ENCODE results near the gene TRAF6. TPM values are rescaled to one million over a fixed set of nuclear protein-coding genes. Genes with fewer than 3 reads are reported as not detected.

Gene TRAF6
- total and polyA plus RNA-seq, 2 of the 13 experiments (the other 11 are each of a cell fraction or from before 2014, with no cell fraction given) = 3.3 to 5.9 TPM

- Histone ChIP-seq H3K9me3 (ENCODE audit: low read length) (no peaks in the 10 kb centered on the region), H2AFZ (ENCODE audit: low read length) (no peak overlapping the region), H3K4me3 (replicated peaks in 1 of 3; ENCODE audit: insufficient read depth in 1 of 3, low read depth in 2 of 3, low read length in 3 of 3) (no peak overlapping the region), H3K27me3 (ENCODE audit: control insufficient read depth in 1 of 2, insufficient read depth in 2 of 2, low read length in 2 of 2) (peaks cover 0 to 17% of the 10 kb centered on the region in 2 experiments; a peak in 2 of 5 replicates), H3K4me2 (ENCODE audit: low read depth, low read length) (no peak overlapping the region), H3K4me1 (ENCODE audit: insufficient read depth, low read length) (peaks cover 23% of the 10 kb centered on the region), H3K79me2 (ENCODE audit: insufficient read depth, low read length) (no peaks in the 10 kb centered on the region), H3K27ac (ENCODE audit: extremely low read length, insufficient read depth, low read length) (no peak overlapping the region), H3K36me3 (replicated peaks in 1 of 2; ENCODE audit: control insufficient read depth in 1 of 2, insufficient read depth in 2 of 2, low read length in 2 of 2) (no peaks in the 10 kb centered on the region), H4K20me1 (ENCODE audit: insufficient read depth, low read length) (no peaks in the 10 kb centered on the region), H3K9ac (ENCODE audit: insufficient read depth, low read depth, low read length) (no peak overlapping the region)
- intact Hi-C loops (cut with micrococcal nuclease; ENCODE audit: unreplicated experiment) = no loop called here
- no peak for ATAC-seq
- WGBS (ENCODE audit: low lambda C conversion rate) = 0% methylated on average over 1 of the region's 1 CpG
- no peak for FAIRE-seq
- DNase-seq (ENCODE audit: low spot score) = no peak
- no peak for TF ChIP-seq RARG (CRISPR knock-in tag; IDR thresholded peaks at IDR 0.05; ENCODE audit: low read depth)
- no peak for TF ChIP-seq NFKBIZ (CRISPR knock-in tag; IDR thresholded peaks at IDR 0.05)
- no peak for TF ChIP-seq ETV6 (CRISPR knock-in tag; conservative IDR thresholded peaks at IDR 0.05)
- TF ChIP-seq DZIP1 (CRISPR knock-in tag; IDR thresholded peaks at IDR 0.05) = no peak
- ChIA-PET POLR2A (no interaction called here), CTCF (ENCODE audit: low intra/inter-chr PET ratio, low total read pairs) (no interaction called here)
- BruUV-seq (replicated peaks) = no TSS peak
- in situ Hi-C loops (cut with HindIII; ENCODE audit: extremely low pct_ligation_motif_present, low pct_unique_long_range_greater_than_20kb) = no loop called here
Observed at GRCh38 chr11:36451681-36452080, 58.4 kb downstream of the TRAF6 start.

GRCh38 chr11:36451045-36451444 is 59.0 kb downstream of the TRAF6 start:
- H3K4me1 ChIP-seq (ENCODE audit: insufficient read depth, low read length) = peaks cover 23% of the 10 kb centered on the region
- no CpG with 5 or more reads among the region's 6 CpGs for WGBS (ENCODE audit: low lambda C conversion rate)
- DNase-seq (ENCODE audit: low spot score) = no peak
- in situ Hi-C loops (cut with HindIII; ENCODE audit: extremely low pct_ligation_motif_present, low pct_unique_long_range_greater_than_20kb) = no loop called here
- no peak overlapping the region for H3K4me3 ChIP-seq (replicated peaks in 1 of 3; ENCODE audit: insufficient read depth in 1 of 3, low read depth in 2 of 3, low read length in 3 of 3)
- no peak for FAIRE-seq
- no peak overlapping the region for H3K27ac ChIP-seq (ENCODE audit: extremely low read length, insufficient read depth, low read length)
- no peak for ATAC-seq
- H3K9ac ChIP-seq (ENCODE audit: insufficient read depth, low read depth, low read length) = no peak overlapping the region
- no peak overlapping the region; the same call in 1 of the 2 replicates for H3K4me2 ChIP-seq (ENCODE audit: low read depth, low read length)
- H3K36me3 ChIP-seq (replicated peaks in 1 of 2; ENCODE audit: control insufficient read depth in 1 of 2, insufficient read depth in 2 of 2, low read length in 2 of 2) = no peaks in the 10 kb centered on the region
- ChIA-PET CTCF (ENCODE audit: low intra/inter-chr PET ratio, low total read pairs) (no interaction called here), POLR2A (no interaction called here)
- H2AFZ ChIP-seq (ENCODE audit: low read length) = no peak overlapping the region
- H3K79me2 ChIP-seq (ENCODE audit: insufficient read depth, low read length) = no peaks in the 10 kb centered on the region
- no peaks in the 10 kb centered on the region for H3K9me3 ChIP-seq (ENCODE audit: low read length)
- no TSS peak for BruUV-seq (replicated peaks)
- H4K20me1 ChIP-seq (ENCODE audit: insufficient read depth, low read length) = no peaks in the 10 kb centered on the region
- TF ChIP-seq HNF4G (IDR thresholded peaks at IDR 0.05; ENCODE audit: borderline replicate concordance, low read depth, low read length) = no peak
- no peak for TF ChIP-seq HNF4G (CRISPR knock-in tag; IDR thresholded peaks at IDR 0.05; ENCODE audit: borderline replicate concordance, low read depth)
- H3K27me3 ChIP-seq (ENCODE audit: control insufficient read depth in 1 of 2, insufficient read depth in 2 of 2, low read length in 2 of 2) = peaks cover 0 to 11% of the 10 kb centered on the region in 2 experiments; a peak in 2 of 5 replicates
- intact Hi-C loops (cut with micrococcal nuclease; ENCODE audit: unreplicated experiment) = no loop called here

Data from HepG2 (cell line).